PC-9 (cell line): ENCODE results near the gene MYO6.

Experiments used
- EZH2 ChIP-seq: fragments of 200-600 bp; sonication (generic); IDR thresholded peaks from 2 replicates; pipeline ENCODE4 v1.8.0; 2017; ENCODE audit warnings: antibody characterized with exemption, low read depth
- TF ChIP-seq, protein P1 (sequence below): fragments of 200-600 bp; sonication (generic); conservative IDR thresholded peaks from 2 replicates; pipeline ENCODE4 v1.6.1; 2017; ENCODE audit warnings: mixed run types, antibody characterized with exemption, mild to moderate bottlenecking, moderate library complexity

- TF ChIP-seq, protein P1, sequence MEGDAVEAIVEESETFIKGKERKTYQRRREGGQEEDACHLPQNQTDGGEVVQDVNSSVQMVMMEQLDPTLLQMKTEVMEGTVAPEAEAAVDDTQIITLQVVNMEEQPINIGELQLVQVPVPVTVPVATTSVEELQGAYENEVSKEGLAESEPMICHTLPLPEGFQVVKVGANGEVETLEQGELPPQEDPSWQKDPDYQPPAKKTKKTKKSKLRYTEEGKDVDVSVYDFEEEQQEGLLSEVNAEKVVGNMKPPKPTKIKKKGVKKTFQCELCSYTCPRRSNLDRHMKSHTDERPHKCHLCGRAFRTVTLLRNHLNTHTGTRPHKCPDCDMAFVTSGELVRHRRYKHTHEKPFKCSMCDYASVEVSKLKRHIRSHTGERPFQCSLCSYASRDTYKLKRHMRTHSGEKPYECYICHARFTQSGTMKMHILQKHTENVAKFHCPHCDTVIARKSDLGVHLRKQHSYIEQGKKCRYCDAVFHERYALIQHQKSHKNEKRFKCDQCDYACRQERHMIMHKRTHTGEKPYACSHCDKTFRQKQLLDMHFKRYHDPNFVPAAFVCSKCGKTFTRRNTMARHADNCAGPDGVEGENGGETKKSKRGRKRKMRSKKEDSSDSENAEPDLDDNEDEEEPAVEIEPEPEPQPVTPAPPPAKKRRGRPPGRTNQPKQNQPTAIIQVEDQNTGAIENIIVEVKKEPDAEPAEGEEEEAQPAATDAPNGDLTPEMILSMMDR: no peak
- TF ChIP-seq EZH2: no peak
These were observed 75.1 kb downstream of the MYO6 start for GRCh38 chr6:75824160-75824559.
